ENCODE results near the gene NFIA.

The NFIA gene

DNA sequence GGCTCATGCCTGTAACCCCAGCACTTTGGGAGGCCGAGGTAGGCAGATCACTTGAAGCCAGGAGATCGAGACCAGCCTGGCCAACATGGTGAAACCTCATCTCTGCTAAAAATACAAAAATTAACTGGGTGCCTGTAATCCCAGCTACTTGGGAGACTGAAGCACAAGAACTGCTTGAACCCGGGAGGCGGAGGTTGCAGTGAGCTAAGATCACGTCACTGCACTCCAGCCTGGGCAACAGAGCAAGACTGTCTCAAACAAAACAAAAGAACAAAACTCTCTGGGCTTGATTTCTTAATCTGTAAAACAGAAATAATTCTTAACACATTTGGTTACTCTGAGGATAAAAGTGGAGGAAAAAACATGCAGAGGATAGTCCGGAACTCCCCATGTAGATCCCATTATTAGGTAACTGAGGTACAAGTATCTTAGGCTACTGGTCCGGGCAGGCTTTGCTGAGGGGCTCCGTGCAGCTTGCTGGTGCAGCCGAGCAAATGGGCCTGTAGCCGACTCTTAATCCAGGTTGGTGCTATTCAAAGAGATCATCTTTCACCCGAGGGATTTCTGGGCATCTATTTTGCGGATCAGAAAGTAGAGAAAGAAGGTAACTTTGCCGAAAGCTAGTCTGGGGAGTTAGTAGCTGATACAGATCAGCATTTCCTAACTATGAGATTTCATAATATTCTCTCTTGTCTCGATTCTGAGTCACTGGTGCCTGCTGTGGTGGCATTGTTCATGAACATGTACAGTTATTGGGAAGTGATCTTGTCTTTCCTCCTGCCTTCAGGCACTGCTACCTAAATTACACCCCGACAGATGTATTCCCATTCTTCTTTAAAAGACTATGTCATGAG, 56.8 kb downstream of the NFIA start:
- Histone ChIP-seq H2AK5ac (ENCODE audit: low read depth, low read length) (no peak overlapping the region), H2BK120ac (ENCODE audit: low read depth, low read length) (no peak overlapping the region), H3K23ac (ENCODE audit: low read depth, low read length, poor library complexity) (no peak overlapping the region), H3K4me2 (ENCODE audit: insufficient read depth, low read length, poor library complexity, severe bottlenecking) (no peak overlapping the region), H3K4ac (ENCODE audit: low read length) (no peak overlapping the region), H3K14ac (ENCODE audit: low read length) (no peak overlapping the region), H2BK12ac (ENCODE audit: low read length) (no peak overlapping the region), H4K91ac (ENCODE audit: low read depth, low read length, poor library complexity) (no peak overlapping the region), H3K4me3 (ENCODE audit: low read length in 2 of 2) (no peak overlapping the region), H3K4me1 (ENCODE audit: control insufficient read depth in 2 of 2, insufficient read depth in 1 of 2, low read depth in 1 of 2, low read length in 2 of 2) (peaks cover 0 to 3% of the 10 kb centered on the region in 2 donors), H4K8ac (ENCODE audit: low read depth, low read length) (no peak overlapping the region), H3K9ac (ENCODE audit: low read depth, low read length, poor library complexity) (no peak overlapping the region), H3K18ac (ENCODE audit: low read length) (no peak overlapping the region), H3K36me3 (replicated peaks in 1 of 2; ENCODE audit: control insufficient read depth in 2 of 2, insufficient read depth in 2 of 2, low read length in 2 of 2) (no peaks in the 10 kb centered on the region), H3K27ac (replicated peaks; ENCODE audit: low read length) (no peak overlapping the region), H3K79me1 (ENCODE audit: low read depth, low read length) (no peaks in the 10 kb centered on the region), H3K27me3 (ENCODE audit: control insufficient read depth in 3 of 3, insufficient read depth in 3 of 3, low read depth in 1 of 3, low read length in 3 of 3) (no peaks in the 10 kb centered on the region), H2BK5ac (ENCODE audit: low read length) (no peak overlapping the region), H3K9me3 (replicated peaks in 1 of 2; ENCODE audit: control insufficient read depth in 2 of 2, insufficient read depth in 1 of 2, low read depth in 1 of 2, low read length in 2 of 2) (no peaks in the 10 kb centered on the region), H2AFZ (ENCODE audit: low read length) (no peak overlapping the region), H2BK15ac (ENCODE audit: low read length) (no peak overlapping the region)
- no CpG with 5 or more reads among the region's 15 CpGs for WGBS, 2 donors (ENCODE audit: extremely low coverage in 2 of 2, insufficient read length in 2 of 2, insufficient replicate concordance in 1 of 2)
- DNase-seq (ENCODE audit: low spot score), result no peak

DNA sequence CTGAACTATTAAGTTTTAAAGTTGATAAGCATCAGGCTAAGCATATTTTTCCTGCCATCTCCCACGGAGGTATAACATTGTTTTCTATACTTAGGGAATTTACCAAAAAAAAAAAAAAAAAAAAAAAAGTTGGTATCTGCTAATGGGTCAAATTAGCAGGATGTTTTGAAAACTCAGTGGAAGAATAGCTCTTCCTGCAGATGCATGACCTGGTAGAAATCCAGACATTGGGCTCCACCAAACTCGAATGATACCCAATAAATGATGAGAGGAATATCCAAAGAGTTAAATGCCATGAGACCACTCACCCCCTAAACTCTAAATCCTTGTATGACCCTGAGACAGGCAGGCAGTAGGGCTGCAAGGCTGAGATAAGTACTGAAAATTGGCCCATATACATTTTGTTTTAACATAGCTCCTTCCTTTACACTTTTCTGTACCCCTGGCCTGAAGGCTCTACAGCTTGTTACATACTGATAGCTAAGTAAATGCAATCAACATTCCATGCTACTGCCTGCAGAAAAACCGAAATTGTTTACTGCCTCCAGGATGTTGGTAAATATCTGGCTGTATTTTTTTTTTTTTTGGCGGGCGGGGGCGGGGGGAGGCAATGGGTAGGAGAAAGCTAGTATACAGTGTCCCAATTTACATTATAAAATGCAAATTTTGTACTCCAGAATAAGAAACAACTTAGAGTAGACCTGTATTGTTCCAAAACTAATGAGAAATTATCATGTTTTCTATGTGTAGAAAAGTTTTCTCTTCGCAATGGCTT, 57.6 kb downstream of the NFIA start:
- DNase-seq (ENCODE audit: low spot score), result no peak
- H4K91ac ChIP-seq (ENCODE audit: low read depth, low read length, poor library complexity), result no peak overlapping the region

DNA sequence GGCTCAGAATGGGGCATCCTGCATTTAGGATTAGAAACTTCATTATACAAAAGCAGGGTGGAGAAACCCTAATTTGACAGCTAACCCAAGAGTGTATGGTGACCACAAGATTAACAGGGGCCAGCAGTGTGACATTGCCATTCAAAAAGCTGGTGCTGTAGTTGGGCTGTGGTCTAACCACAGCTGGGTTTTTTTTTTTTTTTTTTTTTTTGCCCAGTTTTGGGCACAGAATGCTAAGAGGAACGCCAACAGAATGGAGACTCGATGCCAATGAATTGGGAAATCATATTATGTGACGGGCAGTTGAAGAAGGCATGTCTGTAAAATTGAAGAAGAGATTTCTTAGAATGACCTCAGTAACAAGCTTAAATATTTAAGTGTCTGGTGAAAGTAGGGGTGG, 58.4 kb downstream of the NFIA start:
- Histone ChIP-seq H3K9ac (ENCODE audit: low read depth, low read length, poor library complexity) (no peak overlapping the region), H4K8ac (ENCODE audit: low read depth, low read length) (no peak overlapping the region), H3K27ac (replicated peaks; ENCODE audit: low read length) (no peak overlapping the region), H3K9me3 (replicated peaks in 1 of 2; ENCODE audit: control insufficient read depth in 2 of 2, insufficient read depth in 1 of 2, low read depth in 1 of 2, low read length in 2 of 2) (no peaks in the 10 kb centered on the region), H2AFZ (ENCODE audit: low read length) (no peak overlapping the region), H3K27me3 (ENCODE audit: control insufficient read depth in 3 of 3, insufficient read depth in 3 of 3, low read depth in 1 of 3, low read length in 3 of 3) (no peaks in the 10 kb centered on the region), H3K23ac (ENCODE audit: low read depth, low read length, poor library complexity) (no peak overlapping the region), H3K14ac (ENCODE audit: low read length) (no peak overlapping the region), H2AK5ac (ENCODE audit: low read depth, low read length) (no peak overlapping the region), H3K4me2 (ENCODE audit: insufficient read depth, low read length, poor library complexity, severe bottlenecking) (no peak overlapping the region), H3K36me3 (replicated peaks in 1 of 2; ENCODE audit: control insufficient read depth in 2 of 2, insufficient read depth in 2 of 2, low read length in 2 of 2) (no peaks in the 10 kb centered on the region), H3K4me3 (ENCODE audit: low read length in 2 of 2) (no peak overlapping the region), H3K4ac (ENCODE audit: low read length) (no peak overlapping the region), H2BK5ac (ENCODE audit: low read length) (no peak overlapping the region), H2BK15ac (ENCODE audit: low read length) (no peak overlapping the region), H4K91ac (ENCODE audit: low read depth, low read length, poor library complexity) (no peak overlapping the region), H2BK120ac (ENCODE audit: low read depth, low read length) (no peak overlapping the region), H3K4me1 (ENCODE audit: control insufficient read depth in 2 of 2, insufficient read depth in 1 of 2, low read depth in 1 of 2, low read length in 2 of 2) (peaks cover 0 to 3% of the 10 kb centered on the region in 2 donors), H3K79me1 (ENCODE audit: low read depth, low read length) (no peaks in the 10 kb centered on the region), H2BK12ac (ENCODE audit: low read length) (no peak overlapping the region), H3K18ac (ENCODE audit: low read length) (no peak overlapping the region)
- no peak for DNase-seq (ENCODE audit: low spot score)
- no CpG with 5 or more reads among the region's 3 CpGs for WGBS, 2 donors (ENCODE audit: extremely low coverage in 2 of 2, insufficient read length in 2 of 2, insufficient replicate concordance in 1 of 2)

More for the DNA sequence above, 57.6 kb downstream of the NFIA start:
- H3K27ac ChIP-seq (replicated peaks; ENCODE audit: low read length), result no peak overlapping the region
- H3K79me1 ChIP-seq (ENCODE audit: low read depth, low read length), result no peaks in the 10 kb centered on the region
- H2BK5ac ChIP-seq (ENCODE audit: low read length), result no peak overlapping the region
- H3K27me3 ChIP-seq (ENCODE audit: control insufficient read depth in 3 of 3, insufficient read depth in 3 of 3, low read depth in 1 of 3, low read length in 3 of 3), result no peaks in the 10 kb centered on the region
- no peak overlapping the region for H3K4me2 ChIP-seq (ENCODE audit: insufficient read depth, low read length, poor library complexity, severe bottlenecking)
- no peak overlapping the region for H3K9ac ChIP-seq (ENCODE audit: low read depth, low read length, poor library complexity)
- no peak overlapping the region for H2AFZ ChIP-seq (ENCODE audit: low read length)
- H3K4me3 ChIP-seq (ENCODE audit: low read length in 2 of 2), result no peak overlapping the region
- no CpG with 5 or more reads among the region's 7 CpGs for WGBS, 2 donors (ENCODE audit: extremely low coverage in 2 of 2, insufficient read length in 2 of 2, insufficient replicate concordance in 1 of 2)
- no peak overlapping the region for H4K8ac ChIP-seq (ENCODE audit: low read depth, low read length)
- no peak overlapping the region for H2BK12ac ChIP-seq (ENCODE audit: low read length)
- H2AK5ac ChIP-seq (ENCODE audit: low read depth, low read length), result no peak overlapping the region
- H3K36me3 ChIP-seq (replicated peaks in 1 of 2; ENCODE audit: control insufficient read depth in 2 of 2, insufficient read depth in 2 of 2, low read length in 2 of 2), result no peaks in the 10 kb centered on the region
- H3K14ac ChIP-seq (ENCODE audit: low read length), result no peak overlapping the region
- H2BK15ac ChIP-seq (ENCODE audit: low read length), result no peak overlapping the region
- no peak overlapping the region for H2BK120ac ChIP-seq (ENCODE audit: low read depth, low read length)
- H3K9me3 ChIP-seq (replicated peaks in 1 of 2; ENCODE audit: control insufficient read depth in 2 of 2, insufficient read depth in 1 of 2, low read depth in 1 of 2, low read length in 2 of 2), result no peaks in the 10 kb centered on the region
- H3K18ac ChIP-seq (ENCODE audit: low read length), result no peak overlapping the region
- H3K4ac ChIP-seq (ENCODE audit: low read length), result no peak overlapping the region
- H3K23ac ChIP-seq (ENCODE audit: low read depth, low read length, poor library complexity), result no peak overlapping the region
- H3K4me1 ChIP-seq (ENCODE audit: control insufficient read depth in 2 of 2, insufficient read depth in 1 of 2, low read depth in 1 of 2, low read length in 2 of 2), result peaks cover 0 to 3% of the 10 kb centered on the region in 2 donors
